A549 (cell line): ENCODE results near the gene TMEM41B. TPM values are rescaled to one million over a fixed set of nuclear protein-coding genes. Genes with fewer than 3 reads are reported as not detected.

Experiments used
- ATAC-seq, 2 experiments: fragments of 200-7000 bp in 1 of 2; fragments of >200 bp in 1 of 2; cut with Nextera tagmentation in 1 of 2; cut with Tn5 transposase in 1 of 2; 3 replicates each; pipeline versions ENCODE4 v1.8.0 to v1.9.1; 2018 to 2020; ENCODE audit warnings: mild to moderate bottlenecking in 1 of 2, moderate library complexity in 1 of 2
- CTCF ChIA-PET: fragments of 300-600 bp; sonication (Branson Sonifier 250); formaldehyde crosslinking; extraction: SDS; loops from one replicate; lab custom pipeline; 2021; ENCODE audit warnings: antibody characterized with exemption, inconsistent platforms; lab: Yijun Ruan, JAX
- POLR2A ChIA-PET: fragments of 350-600 bp; formaldehyde crosslinking; extraction: SDS; loops from one replicate; lab custom pipeline; 2021; ENCODE audit warnings: antibody characterized with exemption, inconsistent platforms; lab: Yijun Ruan, JAX
- DNase-seq, 2 experiments: peaks; one replicate each; pipeline versions ENCODE4 v3.0.0 to v3.0.0-alpha.2; 2011 to 2016; ENCODE audit warnings: low read depth in 1 of 2, low spot score in 1 of 2
- FAIRE-seq: peaks from 2 replicates; lab custom pipeline; 2011; peaks lifted over from hg19 to GRCh38; lab: Jason Lieb, UNC
- H3K27ac ChIP-seq, 2 experiments: fragments of >200 bp; sonication (Bioruptor Twin); formaldehyde crosslinking; 3 replicates each; pipeline ENCODE4 v1.5.1; 2016 to 2017
- H3K4me1 ChIP-seq: fragments of >200 bp; sonication (Bioruptor Twin); formaldehyde crosslinking; 3 replicates; pipeline ENCODE4 v1.6.1; 2016
- H3K4me2 ChIP-seq: fragments of >200 bp; sonication (Bioruptor Twin); formaldehyde crosslinking; 3 replicates; pipeline ENCODE4 v1.6.1; 2016
- H3K4me3 ChIP-seq: fragments of >200 bp; sonication (Bioruptor Twin); formaldehyde crosslinking; 3 replicates; pipeline ENCODE4 v1.5.1; 2016
- H3K9me3 ChIP-seq: fragments of >200 bp; sonication (Bioruptor Twin); formaldehyde crosslinking; 3 replicates; pipeline ENCODE4 v1.6.1; 2016
- CBX2 ChIP-seq: fragments of 200-600 bp; sonication (generic); IDR thresholded peaks from 2 replicates; pipeline ENCODE4 v1.6.1; 2016; ENCODE audit warnings: low read depth, mild to moderate bottlenecking, borderline replicate concordance
- CHD4 ChIP-seq: fragments of 200-600 bp; sonication (generic); IDR thresholded peaks from 2 replicates; pipeline ENCODE4 v1.6.1; 2016; ENCODE audit warnings: antibody characterized with exemption, mild to moderate bottlenecking, borderline replicate concordance
- CTCF ChIP-seq: fragments of >200 bp; sonication (Bioruptor Twin); formaldehyde crosslinking; IDR thresholded peaks from 3 replicates; pipeline ENCODE4 v1.5.1; 2016
- E2F6 ChIP-seq: IDR thresholded peaks from 2 replicates; pipeline ENCODE4 v1.6.1; 2012; ENCODE audit warnings: low read depth, borderline replicate concordance
- EHMT2 ChIP-seq: fragments of 200-600 bp; sonication (generic); IDR thresholded peaks from 2 replicates; pipeline ENCODE4 v1.6.1; 2016; ENCODE audit warnings: antibody characterized with exemption, low read depth, mild to moderate bottlenecking, moderate library complexity
- ELK1 ChIP-seq: fragments of 150-350 bp; IDR thresholded peaks from 2 replicates; pipeline ENCODE4 v1.6.1; 2014; ENCODE audit warnings: low read depth, mild to moderate bottlenecking, low read length
- ESRRA ChIP-seq: fragments of 150-350 bp; IDR thresholded peaks from 2 replicates; pipeline ENCODE4 v1.6.1; 2014; ENCODE audit warnings: mild to moderate bottlenecking, low read length, borderline replicate concordance
- FOSB ChIP-seq: fragments of 250-450 bp; sonication (Bioruptor Pico); IDR thresholded peaks from 2 replicates; pipeline ENCODE4 v1.5.0; 2020; ENCODE audit warnings: mild to moderate bottlenecking, moderate library complexity
- GATA3 ChIP-seq: IDR thresholded peaks from 2 replicates; pipeline ENCODE4 v1.6.1; 2012; ENCODE audit warnings: borderline replicate concordance
- HES2 ChIP-seq: fragments of >200 bp; sonication (Bioruptor Twin); formaldehyde crosslinking; IDR thresholded peaks from 2 replicates; pipeline ENCODE4 v1.6.1; 2016
- KDM5A ChIP-seq: fragments of 200-600 bp; sonication (generic); IDR thresholded peaks from 2 replicates; pipeline ENCODE4 v1.6.1; 2016; ENCODE audit warnings: antibody characterized with exemption, mild to moderate bottlenecking
- MAZ ChIP-seq: fragments of 150-350 bp; IDR thresholded peaks from 2 replicates; pipeline ENCODE4 v1.6.1; 2014; ENCODE audit warnings: antibody characterized with exemption, low read depth, low read length, borderline replicate concordance
- MYC ChIP-seq: IDR thresholded peaks from 2 replicates; pipeline ENCODE4 v1.6.1; 2012; ENCODE audit warnings: mild to moderate bottlenecking, inconsistent platforms, low read length, improper control_type of control experiment, borderline replicate concordance
- RFX5 ChIP-seq: fragments of 450-650 bp; IDR thresholded peaks from 2 replicates; pipeline ENCODE4 v1.7.1; 2014; ENCODE audit warnings: antibody characterized with exemption, mild to moderate bottlenecking, moderate library complexity
- SMC3 ChIP-seq: fragments of >200 bp; sonication (Bioruptor Twin); formaldehyde crosslinking; IDR thresholded peaks from 3 replicates; pipeline ENCODE4 v1.6.1; 2018; ENCODE audit warnings: inconsistent platforms
- WGBS: methylation state at CpG from one replicate; pipeline ENCODE4 v1.1.6; 2017; ENCODE audit errors: missing lambda C conversion rate; 5-methylcytosine and 5-hydroxymethylcytosine counted together
- polyA plus RNA-seq, 4 experiments: library from polyadenylated mRNA; depleted of rRNA in 3 of 4; stranded (reverse); fragments of >200 nt; fragmentation: RNase III in 1 of 4; extraction: RNeasy Plus Mini Kit Qiagen cat#74134 plus additional on column Dnase treatment in 1 of 4; gene quantifications; 2 replicates in 3 of 4; 3 replicates in 1 of 4; pipeline ENCODE4 v1.2.3, GENCODE V29; 2011 to 2017
- TF ChIP-seq, protein P1 (sequence below): fragments of 250-450 bp; sonication (Bioruptor Pico); IDR thresholded peaks from 2 replicates; pipeline ENCODE4 v1.5.0; 2020; ENCODE audit warnings: low read depth, mild to moderate bottlenecking, moderate library complexity
- TF ChIP-seq, protein P2 (sequence below): fragments of 250-450 bp; sonication (Bioruptor Pico); IDR thresholded peaks from 2 replicates; pipeline ENCODE4 v1.5.0; 2021; ENCODE audit warnings: mild to moderate bottlenecking, moderate library complexity, borderline replicate concordance

Gene TMEM41B
- polyA plus RNA-seq, 2 of the 4 experiments (the other 2 are of a cell fraction), result 51.6 to 71.4 TPM

DNA sequence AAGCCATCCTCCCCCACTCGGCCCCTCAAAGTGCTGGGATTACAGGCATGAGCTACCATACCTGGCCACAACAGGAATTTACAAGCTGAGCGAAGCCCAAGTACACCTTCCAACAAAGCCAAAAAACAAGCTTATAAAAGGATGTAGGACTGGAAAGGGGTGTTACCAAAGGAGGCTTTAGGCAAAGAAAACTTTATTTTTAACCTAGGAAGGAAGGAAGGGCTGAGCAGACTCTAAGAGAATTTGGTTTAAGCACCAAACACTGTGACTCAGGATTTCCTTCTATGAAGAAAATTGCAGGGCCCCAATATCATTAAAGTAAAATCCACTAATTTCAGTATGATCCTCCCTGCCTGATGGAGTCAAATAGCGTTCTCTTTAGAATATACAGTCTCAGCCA lies 61.3 kb downstream of the TMEM41B start (continued):
- TF ChIP-seq CTCF (no peak), CHD4 (no peak)

DNA sequence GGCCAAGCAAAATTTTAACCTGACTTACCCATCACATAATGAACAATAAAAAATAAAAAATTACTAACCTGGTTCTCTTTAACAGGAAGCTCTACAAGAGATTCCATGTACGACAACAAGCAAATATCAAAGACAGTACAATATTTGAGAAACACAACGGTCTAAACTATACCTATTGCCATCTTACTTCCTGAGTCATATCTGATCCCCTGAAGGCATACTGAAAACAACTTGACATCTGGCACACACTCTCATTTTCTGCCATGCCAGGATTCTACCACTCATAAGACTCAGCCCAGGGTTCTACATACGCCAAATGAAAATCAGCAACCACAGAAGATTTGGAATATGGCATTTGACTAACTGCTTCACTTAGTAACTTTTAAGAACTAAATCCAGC lies 63.1 kb downstream of the TMEM41B start:
- DNase-seq, result no peak
- no peak for TF ChIP-seq MYC
- TF ChIP-seq FOSB, result no peak
- TF ChIP-seq SMC3, result no peak
- TF ChIP-seq RFX5, result no peak
- TF ChIP-seq, protein P1, sequence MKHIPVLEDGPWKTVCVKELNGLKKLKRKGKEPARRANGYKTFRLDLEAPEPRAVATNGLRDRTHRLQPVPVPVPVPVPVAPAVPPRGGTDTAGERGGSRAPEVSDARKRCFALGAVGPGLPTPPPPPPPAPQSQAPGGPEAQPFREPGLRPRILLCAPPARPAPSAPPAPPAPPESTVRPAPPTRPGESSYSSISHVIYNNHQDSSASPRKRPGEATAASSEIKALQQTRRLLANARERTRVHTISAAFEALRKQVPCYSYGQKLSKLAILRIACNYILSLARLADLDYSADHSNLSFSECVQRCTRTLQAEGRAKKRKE (CRISPR knock-in tag), result no peak
- no peak for TF ChIP-seq HES2
- TF ChIP-seq CHD4, result no peak
- TF ChIP-seq CBX2, result no peak
- no peak for TF ChIP-seq GATA3
- TF ChIP-seq KDM5A, result no peak
- TF ChIP-seq ELK1, result no peak
- no peak for TF ChIP-seq EHMT2
- Histone ChIP-seq H3K4me1 (peaks cover 9% of the 10 kb centered on the region; the same call in 2 of the 3 replicates), H3K9me3 (no peaks in the 10 kb centered on the region), H3K27ac (no peak overlapping the region), H3K4me2 (no peak overlapping the region), H3K4me3 (no peak overlapping the region)
- ChIA-PET POLR2A (interaction anchor here (0.9 kb wide), 1 partner anchor 209 kb away, joined by 4 read pairs; no protein-coding TSS in a partner anchor), CTCF (no interaction called here)
- 70% methylated on average over 3 of the region's 3 CpGs for WGBS
- ATAC-seq, result no peak
- no peak for FAIRE-seq

DNA sequence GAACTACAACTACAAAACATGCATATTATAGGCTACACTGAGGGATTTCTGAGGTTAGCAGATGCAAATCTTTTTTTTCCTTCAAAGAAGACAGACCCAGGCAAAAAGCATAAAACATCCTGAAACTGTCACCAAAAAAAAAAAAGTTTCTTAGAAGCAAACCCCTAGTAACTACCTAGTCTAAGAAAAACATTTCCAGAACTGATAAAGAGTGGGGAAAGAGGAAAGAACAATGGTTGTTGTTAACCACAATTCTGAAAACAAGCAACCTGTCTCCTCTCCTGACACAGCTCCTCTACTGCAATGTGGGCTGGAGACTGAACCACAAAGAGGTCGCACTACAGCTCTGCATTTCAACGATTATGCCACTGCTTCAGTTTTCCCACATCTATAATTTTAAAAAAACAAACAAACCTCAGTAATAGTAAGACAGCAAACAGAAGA lies 64.2 kb downstream of the TMEM41B start:
- TF ChIP-seq MAZ (no peak), E2F6 (no peak), ESRRA (no peak), SMC3 (no peak)
- TF ChIP-seq, protein P2, sequence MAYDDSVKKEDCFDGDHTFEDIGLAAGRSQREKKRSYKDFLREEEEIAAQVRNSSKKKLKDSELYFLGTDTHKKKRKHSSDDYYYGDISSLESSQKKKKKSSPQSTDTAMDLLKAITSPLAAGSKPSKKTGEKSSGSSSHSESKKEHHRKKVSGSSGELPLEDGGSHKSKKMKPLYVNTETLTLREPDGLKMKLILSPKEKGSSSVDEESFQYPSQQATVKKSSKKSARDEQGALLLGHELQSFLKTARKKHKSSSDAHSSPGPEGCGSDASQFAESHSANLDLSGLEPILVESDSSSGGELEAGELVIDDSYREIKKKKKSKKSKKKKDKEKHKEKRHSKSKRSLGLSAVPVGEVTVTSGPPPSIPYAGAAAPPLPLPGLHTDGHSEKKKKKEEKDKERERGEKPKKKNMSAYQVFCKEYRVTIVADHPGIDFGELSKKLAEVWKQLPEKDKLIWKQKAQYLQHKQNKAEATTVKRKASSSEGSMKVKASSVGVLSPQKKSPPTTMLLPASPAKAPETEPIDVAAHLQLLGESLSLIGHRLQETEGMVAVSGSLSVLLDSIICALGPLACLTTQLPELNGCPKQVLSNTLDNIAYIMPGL (CRISPR knock-in tag), result no peak
- Histone ChIP-seq H3K4me2 (no peak overlapping the region), H3K9me3 (no peaks in the 10 kb centered on the region), H3K4me1 (peaks cover 9% of the 10 kb centered on the region; the same call in 2 of the 3 replicates), H3K4me3 (no peak overlapping the region), H3K27ac (no peak overlapping the region)
- ChIA-PET CTCF (interaction anchor here (0.5 to 0.8 kb wide), 3 partner anchors 11 to 103 kb away, joined by 3 to 4 read pairs (median 3); no protein-coding TSS in a partner anchor), POLR2A (no interaction called here)
- no peak; a peak in 1 of 6 replicates for ATAC-seq
- WGBS, result 60% methylated on average over 2 of the region's 2 CpGs
- FAIRE-seq, result no peak
- no peak for DNase-seq
